PC-3 (cell line): ENCODE data around the gene KRT2.

Source experiments
- CTCF ChIP-seq: fragments of 300-600 bp; sonication (generic); conservative IDR thresholded peaks from 2 replicates; pipeline ENCODE4 v1.5.1; 2017; ENCODE audit warnings: antibody characterized with exemption, low read depth, mild to moderate bottlenecking, low read length
- EZH2 ChIP-seq: fragments of 300-600 bp; sonication (generic); IDR thresholded peaks from one replicate; pipeline ENCODE4 v1.6.1; 2017; ENCODE audit warnings: antibody characterized with exemption, mild to moderate bottlenecking, low read length; ENCODE audit not compliant: unreplicated experiment
- EZH2phosphoT487 ChIP-seq: fragments of 300-600 bp; sonication (generic); IDR thresholded peaks from 2 replicates; pipeline ENCODE4 v1.6.1; 2018; ENCODE audit warnings: mild to moderate bottlenecking, antibody characterized with exemption, low read length, borderline replicate concordance

- TF ChIP-seq CTCF, result no peak
- TF ChIP-seq EZH2, result no peak
- no peak for TF ChIP-seq EZH2phosphoT487
Measured at GRCh38 chr12:52663420-52663819, 11.4 kb upstream of the KRT2 start.
